Keratinocyte (primary cell): ENCODE measurements around the gene PLK1. TPM values are rescaled to one million over a fixed set of nuclear protein-coding genes. Genes with fewer than 3 reads are reported as not detected.

Experiments
- DNase-seq: peaks from one replicate; pipeline ENCODE4 v3.0.0-alpha.2; 2011; ENCODE audit warnings: low read depth, missing footprints, low spot score
- FAIRE-seq: peaks from 2 replicates; lab custom pipeline; 2011; peaks lifted over from hg19 to GRCh38; lab: Jason Lieb, UNC
- H2AFZ ChIP-seq: 2 replicates; pipeline ENCODE4 v1.6.0; 2012; ENCODE audit warnings: low read length, control low read depth, inconsistent platforms; ENCODE audit not compliant: control insufficient read depth
- H3K27ac ChIP-seq: 2 replicates; pipeline ENCODE4 v1.5.1; 2011; ENCODE audit warnings: low read length; ENCODE audit not compliant: control insufficient read depth, insufficient read depth
- H3K27me3 ChIP-seq: 3 replicates; pipeline ENCODE4 v1.6.0; 2011; ENCODE audit warnings: low read length; ENCODE audit not compliant: control insufficient read depth, insufficient read depth; ENCODE audit errors: extremely low read depth
- H3K36me3 ChIP-seq, 2 experiments: 2 replicates in 1 of 2; 3 replicates in 1 of 2; pipeline ENCODE4 v1.5.1; 2011; ENCODE audit warnings: low read length in 2 of 2, mild to moderate bottlenecking in 1 of 2; ENCODE audit not compliant: control insufficient read depth in 2 of 2, insufficient read depth in 2 of 2; ENCODE audit errors: extremely low read depth in 1 of 2
- H3K4me1 ChIP-seq: 3 replicates; pipeline ENCODE4 v1.5.1; 2011; ENCODE audit warnings: low read length; ENCODE audit not compliant: control insufficient read depth, insufficient read depth; ENCODE audit errors: extremely low read depth
- H3K4me2 ChIP-seq: 3 replicates; pipeline ENCODE4 v1.6.0; 2011; ENCODE audit warnings: low read depth, low read length; ENCODE audit not compliant: control insufficient read depth, insufficient read depth; ENCODE audit errors: extremely low read depth
- H3K4me3 ChIP-seq, 3 experiments: fragments of 200-600 bp in 1 of 3; sonication (generic) in 1 of 3; 2 replicates in 2 of 3; 3 replicates in 1 of 3; pipeline ENCODE4 v1.5.1; 2011 to 2016; ENCODE audit warnings: low read length in 3 of 3, mild to moderate bottlenecking in 3 of 3, control low read depth in 2 of 3, inconsistent platforms in 1 of 3, low read depth in 1 of 3, mixed read lengths in 1 of 3, mixed run types in 1 of 3, moderate library complexity in 1 of 3; ENCODE audit not compliant: control insufficient read depth in 2 of 3, insufficient read depth in 2 of 3; ENCODE audit errors: extremely low read depth in 1 of 3
- H3K79me2 ChIP-seq: 2 replicates; pipeline ENCODE4 v1.6.0; 2012; ENCODE audit warnings: low read length; ENCODE audit not compliant: control insufficient read depth, insufficient read depth
- H3K9ac ChIP-seq: 3 replicates; pipeline ENCODE4 v1.6.0; 2011; ENCODE audit warnings: low read length; ENCODE audit not compliant: control insufficient read depth, insufficient read depth; ENCODE audit errors: extremely low read depth
- H3K9me1 ChIP-seq: 3 replicates; pipeline ENCODE4 v1.6.0; 2011; ENCODE audit warnings: low read length; ENCODE audit not compliant: control insufficient read depth, insufficient read depth; ENCODE audit errors: extremely low read depth
- H3K9me3 ChIP-seq: 2 replicates; pipeline ENCODE4 v1.5.1; 2012; ENCODE audit warnings: low read depth, low read length; ENCODE audit not compliant: control insufficient read depth
- H4K20me1 ChIP-seq: 3 replicates; pipeline ENCODE4 v1.6.0; 2011; ENCODE audit warnings: low read length; ENCODE audit not compliant: control insufficient read depth, insufficient read depth; ENCODE audit errors: extremely low read depth
- EZH2 ChIP-seq: IDR thresholded peaks from one replicate; pipeline ENCODE4 v1.6.1; 2012; ENCODE audit warnings: inconsistent platforms, mild to moderate bottlenecking, low read length, moderate library complexity
- dilution Hi-C: fragments of 300-500 bp; cut with MboI; formaldehyde crosslinking; loops from one replicate; pipeline ENCODE4 v1.7.0; 2020; ENCODE audit warnings: low sequenced_read_pairs; ENCODE audit not compliant: extremely low pct_ligation_motif_present
- polyA plus RNA-seq, 5 experiments: library from polyadenylated mRNA; depleted of rRNA in 3 of 5; stranded (reverse) in 3 of 5; stranded (forward) in 1 of 5; unstranded in 1 of 5; fragments of >200 nt; gene quantifications; 1 replicate in 1 of 5; 2 replicates in 3 of 5; 3 replicates in 1 of 5; pipeline versions ENCODE4 v1.2.1 to v1.2.3, GENCODE V29; 2011 to 2012; ENCODE audit warnings: missing spikeins in 2 of 5, low read depth in 1 of 5, low replicate concordance in 1 of 5
- TF ChIP-seq, protein P1 (sequence below), 3 experiments: IDR thresholded peaks in 1 of 3; conservative IDR thresholded peaks in 1 of 3; optimal IDR thresholded peaks in 1 of 3; 2 replicates in 2 of 3; 3 replicates in 1 of 3; pipeline versions ENCODE3 to v1.5.1; 2011; ENCODE audit warnings: low read length in 3 of 3, mild to moderate bottlenecking in 3 of 3, moderate library complexity in 2 of 3, control low read depth in 1 of 3, inconsistent platforms in 1 of 3; ENCODE audit not compliant: insufficient read depth in 2 of 3; ENCODE audit errors: extremely low read depth in 1 of 3

The PLK1 gene
- polyA plus RNA-seq, 1 donor (not counting 4 experiments of a cell fraction or from before 2014, with no cell fraction given), result 21.2 TPM

GRCh38 chr16:23676924-23677480 lies 1.7 kb upstream of the PLK1 start:
- no peaks in the 10 kb centered on the region for H3K9me3 ChIP-seq
- dilution Hi-C loops, result no loop called here
- DNase-seq, result no peak

DNA sequence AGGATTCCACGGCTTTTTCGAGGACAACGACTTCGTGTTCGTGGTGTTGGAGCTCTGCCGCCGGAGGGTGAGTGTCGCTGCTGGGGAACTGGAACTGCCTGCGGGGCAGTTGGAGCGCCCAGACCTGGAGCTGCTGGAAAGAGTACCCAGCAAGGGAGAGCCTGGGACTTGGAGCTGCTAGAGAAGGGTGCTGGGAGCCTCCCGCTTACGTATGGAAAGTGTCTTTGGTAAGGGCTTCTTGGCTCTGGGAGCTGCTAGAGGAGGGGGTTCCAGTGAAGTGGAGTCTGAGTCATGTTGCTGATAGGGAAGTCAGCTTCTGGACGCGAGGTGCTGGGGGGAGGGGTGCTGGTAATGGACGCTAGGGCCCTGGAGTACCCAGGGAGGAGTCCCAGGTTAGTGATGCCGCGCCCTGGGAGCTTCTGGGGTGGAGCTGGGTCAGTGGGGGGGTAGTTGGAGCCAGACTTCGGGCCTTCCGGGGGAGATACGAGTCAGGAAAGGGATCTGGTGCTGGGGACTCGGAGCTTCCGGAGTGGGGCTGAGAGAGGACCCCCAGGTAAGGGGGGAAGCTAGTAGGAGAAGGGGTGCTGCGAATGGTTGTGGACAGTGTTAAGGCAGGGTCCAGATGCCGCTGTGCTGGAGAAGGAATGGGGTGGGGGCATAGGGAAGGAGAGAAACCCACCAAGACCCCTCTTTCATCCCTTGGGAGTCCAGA lies 741 bp downstream of the PLK1 start:
- H3K9ac ChIP-seq, result peak overlapping the region; percentile 77
- H3K4me1 ChIP-seq, result peaks cover 23% of the 10 kb centered on the region
- H3K36me3 ChIP-seq, result peaks cover 21 to 37% of the 10 kb centered on the region in 2 experiments
- peaks cover 46% of the 10 kb centered on the region for H3K79me2 ChIP-seq
- no peaks in the 10 kb centered on the region for H3K9me3 ChIP-seq
- H2AFZ ChIP-seq, result peak overlapping the region; percentile 4
- dilution Hi-C loops, result no loop called here
- H3K27ac ChIP-seq, result peak overlapping the region; percentile 64
- DNase-seq, result no peak
- no peaks in the 10 kb centered on the region for H3K27me3 ChIP-seq
- no peak for FAIRE-seq
- peaks cover 12% of the 10 kb centered on the region for H4K20me1 ChIP-seq
- H3K4me2 ChIP-seq, result peak overlapping the region; percentile 89
- no peaks in the 10 kb centered on the region for H3K9me1 ChIP-seq
- peak overlapping the region; percentile 48 to 82 (median 82) for H3K4me3 ChIP-seq
- no peak for TF ChIP-seq EZH2
- TF ChIP-seq, protein P1, sequence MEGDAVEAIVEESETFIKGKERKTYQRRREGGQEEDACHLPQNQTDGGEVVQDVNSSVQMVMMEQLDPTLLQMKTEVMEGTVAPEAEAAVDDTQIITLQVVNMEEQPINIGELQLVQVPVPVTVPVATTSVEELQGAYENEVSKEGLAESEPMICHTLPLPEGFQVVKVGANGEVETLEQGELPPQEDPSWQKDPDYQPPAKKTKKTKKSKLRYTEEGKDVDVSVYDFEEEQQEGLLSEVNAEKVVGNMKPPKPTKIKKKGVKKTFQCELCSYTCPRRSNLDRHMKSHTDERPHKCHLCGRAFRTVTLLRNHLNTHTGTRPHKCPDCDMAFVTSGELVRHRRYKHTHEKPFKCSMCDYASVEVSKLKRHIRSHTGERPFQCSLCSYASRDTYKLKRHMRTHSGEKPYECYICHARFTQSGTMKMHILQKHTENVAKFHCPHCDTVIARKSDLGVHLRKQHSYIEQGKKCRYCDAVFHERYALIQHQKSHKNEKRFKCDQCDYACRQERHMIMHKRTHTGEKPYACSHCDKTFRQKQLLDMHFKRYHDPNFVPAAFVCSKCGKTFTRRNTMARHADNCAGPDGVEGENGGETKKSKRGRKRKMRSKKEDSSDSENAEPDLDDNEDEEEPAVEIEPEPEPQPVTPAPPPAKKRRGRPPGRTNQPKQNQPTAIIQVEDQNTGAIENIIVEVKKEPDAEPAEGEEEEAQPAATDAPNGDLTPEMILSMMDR (optimal IDR thresholded peaks at IDR 0.05 in 1 of 3, IDR thresholded peaks at IDR 0.05 in 1 of 3, conservative IDR thresholded peaks at IDR 0.05 in 1 of 3; ENCODE audit: extremely low read depth in 1 of 3, insufficient read depth in 2 of 3, low read length in 3 of 3), result no peak

More at GRCh38 chr16:23676924-23677480, 1.7 kb upstream of the PLK1 start:
- Histone ChIP-seq H3K79me2 (peaks cover 32% of the 10 kb centered on the region), H3K9me1 (no peaks in the 10 kb centered on the region), H3K36me3 (peaks cover 19 to 20% of the 10 kb centered on the region in 2 experiments), H3K4me2 (no peak overlapping the region), H3K4me1 (peaks cover 23% of the 10 kb centered on the region), H3K4me3 (no peak overlapping the region), H3K27ac (no peak overlapping the region), H2AFZ (no peak overlapping the region), H3K9ac (no peak overlapping the region), H3K27me3 (no peaks in the 10 kb centered on the region), H4K20me1 (peaks cover 4% of the 10 kb centered on the region)
- FAIRE-seq, result no peak
- TF ChIP-seq EZH2, result no peak
- TF ChIP-seq, protein P1 (optimal IDR thresholded peaks at IDR 0.05 in 1 of 3, IDR thresholded peaks at IDR 0.05 in 1 of 3, conservative IDR thresholded peaks at IDR 0.05 in 1 of 3; ENCODE audit: extremely low read depth in 1 of 3, insufficient read depth in 2 of 3, low read length in 3 of 3), result no peak
